GM23248 (cell line): ENCODE results near the gene ACTRT1. TPM values are rescaled to one million over a fixed set of nuclear protein-coding genes. Genes with fewer than 3 reads are reported as not detected.

ENCODE experiments used
- DNase-seq: peaks from one replicate; pipeline ENCODE4 v3.0.0-alpha.2; 2015
- H2AFZ ChIP-seq: fragments of 200-600 bp; sonication (generic); 2 replicates; pipeline ENCODE4 v1.6.1; 2016; ENCODE audit warnings: antibody characterized with exemption
- H3F3A ChIP-seq: fragments of 200-600 bp; sonication (generic); 2 replicates; pipeline ENCODE4 v1.6.1; 2016; ENCODE audit warnings: mild to moderate bottlenecking, antibody characterized with exemption, mixed run types; ENCODE audit not compliant: insufficient read depth
- H3K27ac ChIP-seq: fragments of 200-600 bp; sonication (generic); 2 replicates; pipeline ENCODE4 v1.5.1; 2016; ENCODE audit warnings: mild to moderate bottlenecking
- H3K27me3 ChIP-seq: fragments of 200-600 bp; sonication (generic); replicated peaks from 2 replicates; pipeline ENCODE4 v1.6.1; 2016; ENCODE audit warnings: mild to moderate bottlenecking; ENCODE audit not compliant: insufficient read depth
- H3K36me3 ChIP-seq: fragments of 200-600 bp; sonication (generic); 2 replicates; pipeline ENCODE4 v1.6.1; 2016; ENCODE audit warnings: low read depth, mild to moderate bottlenecking
- H3K4me1 ChIP-seq: fragments of 200-600 bp; sonication (generic); 2 replicates; pipeline ENCODE4 v1.6.1; 2016; ENCODE audit warnings: mild to moderate bottlenecking; ENCODE audit not compliant: insufficient read depth
- H3K4me2 ChIP-seq: fragments of 200-600 bp; sonication (generic); one replicate; pipeline ENCODE4 v1.6.1; 2016; ENCODE audit warnings: mild to moderate bottlenecking; ENCODE audit not compliant: unreplicated experiment
- H3K4me3 ChIP-seq: fragments of 200-600 bp; sonication (generic); 2 replicates; pipeline ENCODE4 v1.5.1; 2016; ENCODE audit warnings: mild to moderate bottlenecking
- H3K79me2 ChIP-seq: fragments of 200-600 bp; sonication (generic); 2 replicates; pipeline ENCODE4 v1.6.1; 2016; ENCODE audit warnings: mild to moderate bottlenecking; ENCODE audit not compliant: insufficient read depth
- H3K9ac ChIP-seq: fragments of 200-600 bp; sonication (generic); 2 replicates; pipeline ENCODE4 v1.6.1; 2016; ENCODE audit warnings: mild to moderate bottlenecking
- H3K9me2 ChIP-seq: fragments of 200-600 bp; sonication (generic); 2 replicates; pipeline ENCODE4 v1.6.1; 2016; ENCODE audit warnings: mixed run types, mild to moderate bottlenecking, moderate library complexity; ENCODE audit not compliant: insufficient read depth
- H3K9me3 ChIP-seq: fragments of 200-600 bp; sonication (generic); one replicate; pipeline ENCODE4 v1.6.1; 2017; ENCODE audit warnings: low read depth
- H4K20me1 ChIP-seq: fragments of 200-600 bp; sonication (generic); 2 replicates; pipeline ENCODE4 v1.6.0; 2016; ENCODE audit not compliant: insufficient read depth
- EZH2 ChIP-seq: fragments of 200-600 bp; sonication (generic); IDR thresholded peaks from 2 replicates; pipeline ENCODE4 v1.6.1; 2018; ENCODE audit warnings: antibody characterized with exemption, mild to moderate bottlenecking; ENCODE audit not compliant: insufficient read depth, poor library complexity, severe bottlenecking
- EZH2phosphoT487 ChIP-seq: fragments of 200-600 bp; sonication (generic); IDR thresholded peaks from 2 replicates; pipeline ENCODE4 v1.6.1; 2018; ENCODE audit warnings: antibody characterized with exemption, moderate library complexity, mild to moderate bottlenecking, low read depth; ENCODE audit not compliant: insufficient read depth
- WGBS, 2 experiments: methylation state at CpG; one replicate each; pipeline ENCODE4 v1.1.6; 2015 to 2017; ENCODE audit warnings: low lambda C conversion rate in 2 of 2, low coverage in 1 of 2; ENCODE audit errors: missing lambda C conversion rate in 2 of 2; 5-methylcytosine and 5-hydroxymethylcytosine counted together
- in situ Hi-C: fragments of 300-500 bp; cut with MboI; formaldehyde crosslinking; loops from 2 replicates; pipeline ENCODE4 v1.15.0; 2020
- polyA plus RNA-seq: library from polyadenylated mRNA; unstranded; fragments of >200 nt; fragmentation: Nextera tagmentation; extraction: Ambion mirVana; gene quantifications from 2 replicates; pipeline ENCODE4 v1.2.1, GENCODE V29; 2016
- total RNA-seq: library from RNA; depleted of rRNA; stranded (reverse); fragments of >200 nt; shearing (Covaris generic); gene quantifications from 2 replicates; pipeline ENCODE4 v1.2.3, GENCODE V29; 2014

Gene ACTRT1
- total and polyA plus RNA-seq, 2 experiments from 2014 or later: not detected

DNA sequence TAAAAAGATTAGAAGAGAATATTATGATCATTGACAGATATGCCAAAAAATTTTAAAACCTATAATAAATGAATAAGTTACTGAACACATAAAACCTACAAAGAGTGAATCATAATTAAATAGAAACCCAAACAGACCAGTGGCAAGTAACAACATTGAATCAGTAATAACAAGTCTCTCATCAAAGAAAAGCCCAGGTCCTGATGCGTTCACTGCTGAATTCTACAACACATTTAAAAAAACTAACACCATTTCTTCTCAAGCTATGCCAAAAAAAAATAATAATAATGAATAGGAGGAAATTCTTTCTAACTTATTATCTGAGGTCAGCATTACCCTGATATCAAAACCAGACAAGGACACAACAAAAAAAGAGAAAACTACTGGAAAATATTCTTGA lies 30.6 kb downstream of the ACTRT1 start:
- no peaks in the 10 kb centered on the region for H3K27me3 ChIP-seq

DNA sequence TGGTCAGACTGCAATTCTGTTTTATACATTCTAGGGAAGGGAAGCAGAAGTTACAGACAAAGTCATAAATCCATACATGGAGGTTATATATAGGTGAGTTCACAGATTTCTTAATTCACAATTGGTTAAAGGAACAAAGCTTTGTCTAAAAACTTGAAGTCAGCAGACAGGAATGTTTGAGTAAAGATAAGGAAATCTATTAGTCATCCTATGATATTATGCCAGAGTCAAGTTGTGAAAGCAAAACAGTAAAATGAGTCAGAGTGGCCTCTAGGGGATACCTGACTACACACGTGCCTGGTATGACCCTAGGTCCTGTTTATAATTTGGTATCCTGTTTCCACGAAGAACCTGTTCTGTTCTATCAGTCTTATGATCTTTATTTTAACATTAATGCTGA lies 31.5 kb downstream of the ACTRT1 start:
- Histone ChIP-seq H3K9me2 (no peaks in the 10 kb centered on the region), H3K4me3 (no peak overlapping the region), H3K27me3 (no peaks in the 10 kb centered on the region), H3K27ac (no peak overlapping the region), H3K9me3 (no peaks in the 10 kb centered on the region), H3K4me2 (no peak overlapping the region), H4K20me1 (no peaks in the 10 kb centered on the region), H3F3A (no peaks in the 10 kb centered on the region), H3K9ac (no peak overlapping the region), H3K4me1 (no peaks in the 10 kb centered on the region), H2AFZ (no peak overlapping the region), H3K36me3 (no peaks in the 10 kb centered on the region), H3K79me2 (no peaks in the 10 kb centered on the region)
- in situ Hi-C loops: no loop called here
- TF ChIP-seq EZH2 (no peak), EZH2phosphoT487 (no peak)
- DNase-seq: no peak
- 0 to 3% methylated on average over 2 of the region's 2 CpGs for WGBS, 2 experiments

More for the DNA sequence above, 30.6 kb downstream of the ACTRT1 start:
- WGBS, 2 experiments: 35 to 60% methylated on average over 1 of the region's 1 CpG
- no peak overlapping the region for H3K4me3 ChIP-seq
- no peaks in the 10 kb centered on the region for H4K20me1 ChIP-seq
- no peak overlapping the region for H2AFZ ChIP-seq
- TF ChIP-seq EZH2phosphoT487 (no peak), EZH2 (no peak)
- no peak for DNase-seq
- no peak overlapping the region for H3K27ac ChIP-seq
- no peaks in the 10 kb centered on the region for H3F3A ChIP-seq
- H3K9me2 ChIP-seq: no peaks in the 10 kb centered on the region
- no peaks in the 10 kb centered on the region for H3K79me2 ChIP-seq
- in situ Hi-C loops: no loop called here
- H3K9me3 ChIP-seq: no peaks in the 10 kb centered on the region
- H3K9ac ChIP-seq: no peak overlapping the region
- no peaks in the 10 kb centered on the region for H3K4me1 ChIP-seq
- no peaks in the 10 kb centered on the region for H3K36me3 ChIP-seq
- H3K4me2 ChIP-seq: no peak overlapping the region

DNA sequence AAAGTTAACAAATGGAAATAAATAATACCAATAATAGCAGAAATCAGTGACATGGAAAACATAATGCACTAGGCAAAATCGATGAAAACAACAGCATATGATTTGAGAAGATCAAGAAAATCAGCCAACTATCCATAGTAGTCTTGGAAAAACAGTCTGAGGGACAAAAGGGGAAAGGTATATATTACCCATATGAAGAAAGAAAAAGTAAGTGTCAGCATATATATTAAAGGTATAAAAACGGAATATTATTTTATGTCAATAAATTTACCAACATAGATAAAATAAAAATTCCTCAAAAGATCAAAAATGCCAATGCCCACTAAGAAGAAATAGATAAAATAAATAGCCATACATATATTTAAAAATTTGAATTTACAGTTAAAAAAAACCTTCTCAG lies 33.0 kb downstream of the ACTRT1 start:
- Histone ChIP-seq H3F3A (no peaks in the 10 kb centered on the region), H3K9me2 (no peaks in the 10 kb centered on the region), H4K20me1 (no peaks in the 10 kb centered on the region), H3K9ac (no peak overlapping the region), H3K4me3 (no peak overlapping the region), H3K4me2 (no peak overlapping the region), H3K36me3 (no peaks in the 10 kb centered on the region), H3K27ac (no peak overlapping the region), H3K79me2 (no peaks in the 10 kb centered on the region), H3K4me1 (no peaks in the 10 kb centered on the region), H3K9me3 (no peaks in the 10 kb centered on the region), H2AFZ (no peak overlapping the region), H3K27me3 (no peaks in the 10 kb centered on the region)
- no peak for DNase-seq
- in situ Hi-C loops: no loop called here
- WGBS, 2 experiments: 24 to 33% methylated on average over 1 to 2 of the region's 2 CpGs
- TF ChIP-seq EZH2 (no peak), EZH2phosphoT487 (no peak)

DNA sequence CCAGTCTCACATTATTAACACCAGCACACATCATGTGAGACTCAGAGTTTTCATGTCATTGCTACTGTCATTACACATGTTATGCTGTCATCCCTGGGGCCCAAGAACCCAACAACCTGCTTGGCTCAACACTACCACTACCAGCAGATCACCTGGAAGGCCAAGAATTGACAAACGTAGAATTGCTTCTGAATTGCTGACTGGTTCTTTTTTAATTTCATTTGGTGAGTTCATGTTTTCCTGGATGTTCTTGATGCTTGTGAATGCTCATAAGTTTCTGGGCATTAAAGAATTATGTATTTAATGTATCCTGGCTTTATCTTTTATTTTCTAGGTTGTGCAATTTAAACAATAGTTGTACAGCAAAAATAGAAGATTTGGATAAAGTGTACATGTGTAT lies 40.2 kb downstream of the ACTRT1 start:
- no peak for DNase-seq
- H2AFZ ChIP-seq: no peak overlapping the region
- H3K9me2 ChIP-seq: no peaks in the 10 kb centered on the region
- no peak for TF ChIP-seq EZH2
- no peak for TF ChIP-seq EZH2phosphoT487
- no peaks in the 10 kb centered on the region for H3K36me3 ChIP-seq
- no peak overlapping the region for H3K4me2 ChIP-seq
- no peaks in the 10 kb centered on the region for H3K27me3 ChIP-seq
- WGBS, 2 experiments: 0 to 11% methylated on average over 1 of the region's 1 CpG
- in situ Hi-C loops: no loop called here
- no peak overlapping the region for H3K9ac ChIP-seq
- H3K4me3 ChIP-seq: no peak overlapping the region
- H3F3A ChIP-seq: no peaks in the 10 kb centered on the region
- H3K4me1 ChIP-seq: no peaks in the 10 kb centered on the region
- no peaks in the 10 kb centered on the region for H3K79me2 ChIP-seq
- H3K9me3 ChIP-seq: no peaks in the 10 kb centered on the region
- H3K27ac ChIP-seq: no peak overlapping the region
- no peaks in the 10 kb centered on the region for H4K20me1 ChIP-seq

DNA sequence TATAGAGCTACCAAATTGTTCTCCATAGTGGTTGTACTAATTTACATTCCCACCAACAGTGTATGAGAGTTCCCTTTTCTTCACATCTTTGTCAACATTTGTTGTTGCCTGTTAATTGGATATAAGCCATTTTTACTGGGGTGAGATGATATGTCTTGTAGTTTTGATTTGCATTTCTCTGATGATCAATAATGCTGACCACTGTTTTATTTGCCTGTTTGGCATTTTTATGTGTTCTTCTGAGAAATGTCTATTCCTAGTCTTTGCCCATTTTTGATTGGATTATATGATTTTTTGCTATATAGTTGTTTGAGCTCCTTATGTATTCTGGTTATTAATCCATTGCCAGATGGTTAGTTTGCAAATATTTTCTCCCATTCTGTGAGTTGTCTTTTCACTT lies 44.3 kb downstream of the ACTRT1 start:
- Histone ChIP-seq H3K9me3 (no peaks in the 10 kb centered on the region), H3K27me3 (no peaks in the 10 kb centered on the region), H3K79me2 (no peaks in the 10 kb centered on the region), H3K4me2 (no peak overlapping the region), H3K4me1 (no peaks in the 10 kb centered on the region), H3K27ac (no peak overlapping the region), H2AFZ (no peak overlapping the region), H3K36me3 (no peaks in the 10 kb centered on the region), H3K9me2 (no peaks in the 10 kb centered on the region), H3F3A (no peaks in the 10 kb centered on the region), H4K20me1 (no peaks in the 10 kb centered on the region), H3K4me3 (no peak overlapping the region), H3K9ac (no peak overlapping the region)
- in situ Hi-C loops: no loop called here
- no peak for DNase-seq
- TF ChIP-seq EZH2 (no peak), EZH2phosphoT487 (no peak)
